ENCODE results near the gene ATF6B.

The ATF6B gene

DNA sequence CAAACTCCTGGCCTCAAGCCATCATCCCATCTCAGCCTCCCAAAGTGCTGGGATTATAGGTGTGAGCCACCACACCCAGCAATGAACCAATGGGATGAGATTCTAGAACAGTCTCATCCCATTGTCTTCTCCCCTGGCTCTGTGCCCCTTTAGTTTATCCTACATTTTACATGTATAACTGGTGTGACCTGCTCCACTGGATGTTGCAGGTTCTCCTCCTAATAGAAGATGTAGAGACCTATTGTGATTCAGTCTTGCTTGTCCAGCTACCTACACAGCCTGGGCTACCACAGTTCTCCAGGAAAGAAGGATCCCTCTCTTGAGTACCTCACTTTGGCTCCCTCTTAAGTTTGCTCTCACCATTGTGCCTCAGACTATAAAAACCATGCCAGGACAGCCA is 4.1 kb upstream of the ATF6B start:
- DNase-seq (ENCODE audit: low read depth, low spot score), result no peak

DNA sequence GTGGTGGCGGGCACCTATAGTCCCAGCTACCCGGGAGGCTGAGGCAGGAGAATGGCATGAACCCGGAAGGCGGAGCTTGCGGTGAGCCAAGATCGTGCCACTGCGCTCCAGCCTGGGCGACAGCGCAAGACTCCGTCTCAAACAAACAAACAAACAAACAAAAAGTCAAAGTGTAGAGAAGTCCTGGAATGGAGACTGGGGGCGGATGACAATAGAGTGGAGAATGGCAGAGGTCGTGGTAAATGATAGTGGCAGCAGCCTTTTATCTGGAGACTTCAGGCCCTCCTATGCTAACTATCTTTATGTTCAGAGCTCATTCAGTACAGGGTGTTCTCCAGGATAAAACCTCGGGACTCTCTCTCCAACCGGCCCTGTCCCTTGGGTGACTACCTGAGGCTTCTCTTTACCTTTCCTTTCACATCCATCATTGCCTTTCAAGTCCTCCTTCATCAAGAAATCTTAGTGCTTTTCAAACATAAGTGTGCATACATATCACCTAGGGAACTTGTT is 3.4 kb upstream of the ATF6B start:
- no peak for DNase-seq (ENCODE audit: low read depth, low spot score)

DNA sequence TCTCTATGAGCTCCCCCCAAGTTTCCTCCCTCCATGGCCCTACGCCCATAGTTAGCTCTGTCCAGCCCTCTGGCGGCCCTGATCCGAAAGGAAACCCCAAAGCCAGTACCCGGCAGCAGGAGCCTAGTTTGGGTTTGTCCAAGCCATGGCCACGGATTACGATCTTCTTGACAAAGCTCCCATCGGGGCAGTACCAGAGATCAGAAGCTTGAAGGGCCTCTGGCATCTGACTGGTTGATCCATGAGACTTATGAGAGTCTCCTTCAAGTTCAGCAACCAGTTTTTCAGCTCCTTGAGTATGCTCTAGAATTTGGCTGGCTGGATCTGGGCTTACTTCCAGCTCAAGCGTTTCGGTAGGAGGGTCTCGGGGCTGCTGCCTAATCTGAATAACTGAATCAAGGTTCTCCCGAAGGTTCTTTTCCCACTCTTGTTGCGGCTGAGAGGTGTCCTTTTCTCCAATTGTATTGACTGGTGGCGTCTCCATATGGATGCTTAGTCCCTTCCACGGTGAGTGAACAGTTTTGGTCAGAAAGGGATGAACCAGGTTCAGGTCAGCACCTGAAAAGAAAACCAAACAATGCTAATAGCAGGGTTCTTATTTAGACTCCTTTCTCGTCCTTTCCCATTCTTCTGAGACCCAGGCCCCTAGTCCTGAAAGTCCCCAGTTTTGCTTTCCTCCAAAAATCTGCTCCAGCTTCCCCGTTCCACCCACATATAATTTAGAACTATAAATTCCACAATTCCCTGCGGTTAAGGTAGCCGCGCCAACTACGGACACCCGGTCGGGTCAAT is 1.4 kb upstream of the ATF6B start:
- no peak for DNase-seq (ENCODE audit: low read depth, low spot score)

DNA sequence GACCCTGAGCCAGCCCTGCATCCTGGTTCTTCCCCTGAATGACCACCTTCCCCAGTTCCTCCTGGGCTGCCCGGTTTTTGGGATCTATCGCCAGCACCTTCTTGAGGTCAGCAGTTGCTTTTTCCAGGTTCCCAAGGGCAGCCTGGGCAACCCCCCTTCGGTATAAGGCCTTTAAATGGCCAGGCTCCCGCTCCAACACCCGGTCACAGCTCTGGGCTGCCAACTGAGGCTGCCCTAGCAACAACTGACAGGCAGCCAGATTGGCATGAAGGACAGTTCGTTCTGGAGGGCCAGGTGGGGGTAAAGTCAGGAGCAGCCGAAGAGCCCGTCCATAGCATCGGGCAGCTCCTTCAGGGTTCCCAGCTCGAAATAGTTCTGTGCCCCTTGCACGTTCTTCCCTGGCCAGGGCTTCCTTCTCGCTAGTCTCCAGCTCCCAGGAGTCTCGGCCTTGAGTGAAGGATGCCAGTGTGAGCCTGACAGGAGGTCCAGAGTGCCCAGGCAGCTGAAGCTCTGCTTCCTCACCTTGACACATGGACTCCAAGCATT is 778 bp upstream of the ATF6B start:
- DNase-seq (ENCODE audit: low read depth, low spot score), result no peak

DNA sequence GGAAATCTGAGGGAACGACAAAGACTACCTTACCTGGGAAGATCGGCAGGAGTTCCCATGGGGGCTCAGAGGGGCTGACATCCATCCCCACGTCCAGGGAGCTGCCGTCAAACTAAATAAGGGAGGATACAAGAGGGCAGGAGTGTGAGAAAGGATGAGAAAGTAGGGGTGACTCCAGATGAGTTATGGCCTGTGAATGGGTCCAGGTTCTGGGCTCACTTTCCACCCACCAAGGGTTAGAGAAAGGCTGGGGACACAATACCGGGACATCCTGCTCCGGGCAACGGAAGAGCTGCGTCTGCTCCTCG is 683 bp downstream of the ATF6B start:
- no peak for DNase-seq (ENCODE audit: low read depth, low spot score)

DNA sequence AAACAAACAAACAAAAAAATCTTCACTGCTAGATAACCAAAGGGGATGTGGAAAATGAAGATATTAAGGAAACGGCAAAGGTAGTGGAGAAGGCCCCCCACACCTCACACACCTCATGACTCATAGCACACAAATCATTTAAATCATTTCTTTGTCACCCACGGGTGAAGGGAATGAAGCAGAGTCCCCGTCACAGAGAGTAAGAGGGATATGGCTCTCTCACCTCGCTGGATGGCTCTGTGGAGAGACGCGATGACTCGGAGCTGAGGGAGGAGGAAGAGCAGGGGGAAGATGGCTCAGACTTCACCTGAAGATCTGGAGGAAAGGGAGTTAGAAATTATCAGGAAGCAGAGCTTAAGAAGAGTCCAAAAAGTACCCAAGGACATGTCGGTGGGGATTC is 1.2 kb downstream of the ATF6B start:
- DNase-seq (ENCODE audit: low read depth, low spot score), result no peak

DNA sequence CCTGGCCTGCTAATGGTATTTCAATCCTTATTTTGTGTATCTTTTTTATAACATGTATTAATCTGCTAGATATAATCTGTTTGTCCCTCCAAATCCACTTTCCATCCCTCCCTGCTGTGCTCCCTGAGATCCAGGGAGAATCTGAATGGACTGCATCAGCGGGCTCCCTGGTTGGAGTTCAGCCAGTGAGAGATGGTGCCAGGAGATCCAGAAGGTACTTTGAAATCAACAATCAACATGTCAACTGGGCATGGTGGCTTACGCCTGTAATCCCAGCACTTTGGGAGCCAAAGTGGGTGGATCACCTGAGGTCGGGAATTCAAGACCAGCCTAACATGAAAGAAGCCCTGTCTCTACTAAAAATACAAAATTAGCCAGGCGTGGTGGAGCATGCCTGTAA is 4.4 kb downstream of the ATF6B start:
- DNase-seq (ENCODE audit: low read depth, low spot score), result no peak

DNA sequence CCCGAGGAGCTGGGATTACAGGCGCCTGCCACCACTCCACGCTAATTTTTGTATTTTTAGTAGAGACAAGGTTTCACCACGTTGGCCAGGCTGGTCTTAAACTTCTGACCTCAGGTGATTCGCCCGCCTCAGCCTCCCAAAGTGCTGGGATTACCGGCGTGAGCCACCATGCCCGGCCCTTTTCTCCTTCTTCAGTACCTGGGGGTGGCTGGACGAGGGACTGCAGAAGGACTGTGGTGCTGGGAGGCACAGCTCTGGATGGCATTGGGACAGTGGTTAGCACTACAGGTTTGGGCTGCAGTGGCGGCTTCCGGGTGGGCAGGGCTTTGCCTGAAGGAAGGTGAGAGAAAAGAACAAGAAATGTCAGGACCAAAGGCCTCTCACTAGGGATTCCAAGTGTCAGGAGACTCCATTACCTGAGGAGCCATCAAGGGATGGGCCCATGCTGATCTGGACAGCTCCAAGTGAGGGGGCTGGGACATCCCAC is 7.4 kb downstream of the ATF6B start:
- DNase-seq (ENCODE audit: low read depth, low spot score), result no peak

DNA sequence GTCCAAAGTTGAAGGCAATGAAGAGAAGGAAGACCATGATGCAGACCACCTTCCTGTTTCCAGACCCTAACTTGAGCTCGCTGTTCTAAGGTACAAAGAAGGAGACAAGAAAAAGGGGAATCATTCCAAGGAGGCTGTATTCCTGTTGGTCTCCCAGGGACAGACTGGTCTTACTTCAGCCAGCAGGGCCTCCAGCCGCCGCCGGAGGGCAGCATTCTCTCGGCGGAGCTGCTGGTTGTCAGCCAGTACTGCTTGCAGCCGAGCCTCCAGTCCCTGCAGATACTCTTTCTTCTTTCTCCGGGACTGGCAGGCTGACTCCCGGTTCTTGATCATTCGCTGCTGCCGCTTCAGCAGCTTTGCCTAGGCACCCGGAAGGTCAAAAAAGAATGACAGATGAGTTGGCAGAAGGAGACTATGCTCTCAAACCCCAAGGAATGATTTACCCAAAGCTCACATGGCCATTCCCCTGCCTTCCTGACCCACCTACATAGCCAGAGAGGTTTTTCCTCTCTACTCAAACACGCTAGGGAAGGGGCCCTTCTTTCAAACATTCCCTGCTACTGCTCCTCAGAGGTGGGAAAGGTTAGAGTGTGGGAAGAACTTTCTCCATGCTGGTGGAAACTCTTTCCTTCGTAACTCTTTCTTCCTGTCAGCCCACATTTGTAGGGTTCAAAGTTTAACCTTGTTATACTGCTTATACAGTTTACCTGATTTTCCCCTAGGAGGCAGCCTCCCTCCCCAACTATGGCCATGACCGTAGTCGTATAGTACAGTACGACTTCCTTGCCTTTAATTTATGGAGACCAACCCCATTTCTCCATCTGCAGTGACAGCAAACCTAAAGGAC is 9.0 kb downstream of the ATF6B start:
- DNase-seq (ENCODE audit: low read depth, low spot score), result peak; percentile 87

DNA sequence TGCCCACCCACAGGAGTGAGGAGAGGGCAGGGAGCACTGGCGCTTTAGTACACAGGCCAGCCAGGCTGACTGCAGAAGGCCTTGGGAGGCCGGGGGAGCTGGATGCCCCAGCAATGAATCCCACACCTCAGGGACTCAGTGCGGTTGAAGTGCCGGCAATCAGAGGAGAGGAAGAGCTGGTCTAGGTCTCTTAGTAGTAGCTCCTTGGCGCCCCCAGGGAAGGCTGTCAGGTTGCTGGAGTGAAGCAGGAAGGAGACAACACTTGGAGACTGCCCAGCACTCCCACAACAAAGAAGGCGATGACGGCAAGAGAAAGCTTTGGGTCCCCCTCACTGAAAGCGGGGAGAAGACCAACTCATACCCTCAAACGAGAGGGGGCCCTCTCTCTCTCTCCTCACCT is 10.6 kb downstream of the ATF6B start:
- no peak for DNase-seq (ENCODE audit: low read depth, low spot score)

DNA sequence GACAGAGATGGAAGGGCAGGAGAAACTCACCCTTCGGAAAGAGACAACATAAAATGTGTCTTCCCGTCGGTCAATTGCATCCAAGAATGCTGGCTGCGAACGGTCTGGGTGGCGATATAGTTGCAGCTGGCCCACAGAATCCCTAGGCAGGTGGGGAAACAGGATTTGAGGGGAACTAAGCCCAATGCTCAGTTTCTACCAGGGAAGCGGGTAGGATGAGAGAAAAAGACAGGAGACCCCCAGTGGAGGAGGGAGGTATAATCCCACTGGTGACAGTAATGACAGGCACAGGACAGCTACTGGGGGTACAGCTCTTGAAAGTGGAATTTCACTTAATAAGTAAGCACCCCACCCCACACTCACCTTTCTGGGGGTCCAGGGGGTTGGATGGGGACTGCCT is 11.4 kb downstream of the ATF6B start:
- DNase-seq (ENCODE audit: low read depth, low spot score), result no peak

DNA sequence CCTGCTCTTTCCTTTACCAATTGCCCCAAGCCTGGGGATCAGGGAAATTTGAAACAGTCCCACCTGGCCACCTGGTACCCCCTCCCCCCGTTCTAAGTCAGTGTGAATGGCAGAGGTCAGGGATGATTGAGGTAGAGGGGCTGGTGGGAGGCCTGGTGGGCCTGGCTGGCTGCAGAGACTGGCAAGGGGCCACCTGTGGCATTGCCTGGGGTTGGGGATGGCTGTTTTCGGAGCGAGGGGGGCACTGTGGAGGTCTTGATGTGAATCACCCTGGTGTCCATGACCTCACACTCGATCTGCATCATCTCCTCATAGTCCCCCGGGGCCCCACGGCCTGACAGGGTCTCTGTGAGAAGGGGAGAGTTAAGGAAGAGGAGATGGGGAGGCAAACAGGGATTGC is 12.4 kb downstream of the ATF6B start:
- DNase-seq (ENCODE audit: low read depth, low spot score), result no peak

DNA sequence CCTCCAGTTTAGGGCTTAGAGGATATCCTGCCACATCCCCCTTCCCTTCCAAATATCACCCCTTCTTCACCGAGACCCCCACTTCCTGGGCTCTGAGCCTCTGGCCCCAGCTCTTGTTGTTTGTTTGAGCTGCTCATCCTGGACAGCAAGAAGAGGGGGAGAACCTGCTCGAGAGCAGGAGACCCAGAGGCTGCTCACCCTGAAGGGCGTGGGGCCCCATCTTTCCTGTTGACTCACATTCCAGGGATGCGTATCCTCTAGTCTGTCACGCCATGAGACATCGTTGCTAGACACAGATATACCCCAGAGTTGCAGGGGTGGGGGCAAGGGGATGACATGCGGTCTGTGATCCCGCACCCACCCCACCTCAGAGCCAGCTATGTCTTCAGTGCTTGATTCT is 13.2 kb downstream of the ATF6B start:
- DNase-seq (ENCODE audit: low read depth, low spot score), result no peak

DNA sequence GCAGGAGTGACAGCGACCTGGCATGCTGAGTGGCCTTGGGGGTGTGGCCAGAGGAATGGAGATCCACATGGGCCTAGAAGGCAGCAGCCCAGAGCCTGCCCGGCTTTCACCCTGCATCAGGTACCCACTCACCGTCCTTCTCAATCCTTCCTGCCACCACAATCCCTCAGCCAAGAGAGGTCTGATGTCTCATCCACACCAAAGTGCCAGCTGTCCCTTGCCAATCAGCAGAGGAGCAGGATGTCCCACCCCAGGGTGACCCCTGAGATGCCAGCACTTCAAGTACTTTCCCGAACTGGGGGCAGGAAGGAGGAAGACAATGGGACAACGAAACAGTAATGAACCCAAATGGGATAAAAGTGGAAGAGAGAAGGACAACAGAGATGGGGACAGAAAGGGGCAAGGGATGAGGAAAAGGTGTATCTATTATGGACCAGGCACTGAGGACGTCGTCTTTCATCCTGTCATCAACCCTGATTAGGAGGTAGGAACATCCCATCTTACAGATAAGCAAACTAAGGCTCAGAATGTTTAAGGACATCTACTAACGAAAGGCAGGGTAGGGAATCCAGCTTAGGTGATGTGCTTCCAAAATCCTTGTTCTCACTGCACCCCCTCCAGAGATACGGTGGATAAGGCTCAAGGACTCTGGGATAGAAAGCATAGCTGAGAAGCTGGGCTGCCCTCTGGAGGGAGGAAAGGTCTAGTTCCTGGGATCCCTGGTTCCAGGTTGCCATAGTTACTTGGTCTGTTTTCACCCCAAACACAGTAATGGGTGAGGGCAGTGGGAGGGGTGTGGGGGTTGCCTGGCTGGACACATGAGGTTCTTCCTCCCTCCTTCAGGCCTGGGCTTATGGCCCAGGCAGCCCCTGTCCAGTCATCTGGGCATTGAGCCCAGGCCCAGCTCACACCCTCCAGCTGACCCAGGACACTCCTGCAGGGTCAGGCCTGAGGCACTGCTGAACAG is 14.4 kb downstream of the ATF6B start:
- peak; percentile 66 for DNase-seq (ENCODE audit: low read depth, low spot score)

DNA sequence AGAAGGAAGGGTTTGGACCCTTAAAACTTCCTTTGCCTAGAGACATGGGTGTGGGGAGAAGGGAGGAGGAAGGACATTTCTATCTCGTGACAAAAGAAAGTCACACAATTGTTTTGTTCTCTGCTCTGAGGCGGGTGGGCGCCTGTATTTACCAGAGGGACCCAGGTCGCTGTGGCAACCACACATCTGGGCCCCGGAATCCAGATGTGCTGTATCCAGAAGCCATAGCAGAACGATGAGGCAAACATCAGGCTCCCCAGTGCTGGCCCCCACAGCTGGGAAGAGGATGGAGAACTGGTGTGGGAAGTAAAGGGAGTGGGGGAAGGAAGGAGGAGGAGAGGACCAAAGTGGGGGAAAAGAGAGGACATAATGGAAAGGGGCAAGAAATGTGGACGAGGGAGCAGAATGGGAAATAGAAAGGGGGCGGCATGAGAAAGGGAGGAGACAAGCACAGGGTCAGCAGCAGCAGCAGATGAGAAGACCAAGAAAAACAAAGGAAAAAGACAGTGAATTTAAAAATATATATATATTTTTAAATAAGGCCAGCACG is 15.5 kb downstream of the ATF6B start:
- no peak for DNase-seq (ENCODE audit: low read depth, low spot score)

DNA sequence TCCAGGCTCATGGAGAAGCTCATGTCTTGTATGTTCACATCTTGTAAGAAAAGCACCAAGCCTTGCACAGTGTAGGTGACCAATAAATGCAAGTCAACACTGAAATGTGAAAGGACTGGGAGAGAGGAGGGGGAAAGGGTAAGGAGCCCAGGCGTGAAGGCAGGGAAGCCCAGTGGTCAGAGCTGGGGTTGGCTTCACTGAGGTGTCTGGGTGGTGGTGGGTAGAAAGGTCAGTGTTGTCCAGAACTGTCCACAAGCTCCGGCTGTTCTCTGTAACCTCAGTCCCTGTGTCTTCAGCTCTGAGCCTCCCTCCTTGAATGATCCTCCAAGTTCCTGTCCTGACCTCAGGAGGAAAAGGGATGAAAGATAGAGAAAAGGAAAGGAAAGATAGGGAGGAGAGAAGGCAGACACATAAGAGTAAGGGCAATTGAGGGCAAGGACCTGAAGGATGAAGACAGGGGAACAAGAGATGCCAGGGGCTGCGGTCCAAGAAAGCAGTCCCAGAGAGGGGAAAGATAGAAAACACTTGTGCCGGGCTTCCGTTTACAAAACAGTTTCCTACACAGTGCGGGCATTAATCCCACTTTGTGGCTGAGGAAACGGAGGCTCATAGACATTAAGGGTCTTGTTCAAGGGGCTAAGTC is 16.5 kb downstream of the ATF6B start:
- DNase-seq (ENCODE audit: low read depth, low spot score), result no peak

DNA sequence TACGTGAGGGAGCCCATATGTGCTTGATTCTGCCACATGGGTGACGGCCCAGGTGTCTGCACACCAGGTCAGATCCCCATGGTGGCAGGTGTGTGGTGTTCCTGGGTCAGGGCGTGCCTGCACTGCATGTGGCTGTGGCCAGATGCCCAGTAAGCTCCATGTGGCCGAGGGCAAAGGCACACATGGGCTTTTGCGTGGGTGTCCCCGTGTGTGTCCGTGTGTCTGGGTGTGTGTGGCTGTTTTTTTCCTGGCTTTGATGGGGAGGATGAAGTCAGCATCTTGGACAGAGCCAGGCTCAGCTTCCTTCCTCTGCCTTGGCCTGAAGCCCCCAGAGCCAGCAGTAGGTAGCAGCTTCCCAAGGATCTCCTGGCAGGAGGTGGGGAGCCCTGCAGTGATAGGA is 17.4 kb downstream of the ATF6B start:
- DNase-seq (ENCODE audit: low read depth, low spot score), result no peak

DNA sequence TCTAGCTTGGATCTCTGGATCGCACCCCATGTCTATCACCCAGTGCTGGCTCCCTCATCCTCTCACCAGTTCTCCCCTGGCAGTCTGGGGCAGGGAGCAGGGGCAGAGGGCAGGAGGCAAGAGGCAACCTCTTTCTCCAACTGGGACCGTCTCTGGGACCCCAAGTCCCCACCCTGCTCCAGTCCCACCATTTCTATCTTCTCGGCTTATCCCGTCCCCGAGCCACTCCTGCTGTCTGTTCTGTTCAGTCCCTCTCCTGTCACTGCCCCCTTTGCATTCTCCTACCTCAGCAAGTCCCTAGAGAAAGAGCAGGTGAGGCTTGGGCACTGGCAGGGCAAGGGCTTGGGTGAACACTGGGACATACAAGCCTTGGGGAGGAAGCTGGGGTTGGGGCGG is 18.3 kb downstream of the ATF6B start:
- DNase-seq (ENCODE audit: low read depth, low spot score), result no peak

DNA sequence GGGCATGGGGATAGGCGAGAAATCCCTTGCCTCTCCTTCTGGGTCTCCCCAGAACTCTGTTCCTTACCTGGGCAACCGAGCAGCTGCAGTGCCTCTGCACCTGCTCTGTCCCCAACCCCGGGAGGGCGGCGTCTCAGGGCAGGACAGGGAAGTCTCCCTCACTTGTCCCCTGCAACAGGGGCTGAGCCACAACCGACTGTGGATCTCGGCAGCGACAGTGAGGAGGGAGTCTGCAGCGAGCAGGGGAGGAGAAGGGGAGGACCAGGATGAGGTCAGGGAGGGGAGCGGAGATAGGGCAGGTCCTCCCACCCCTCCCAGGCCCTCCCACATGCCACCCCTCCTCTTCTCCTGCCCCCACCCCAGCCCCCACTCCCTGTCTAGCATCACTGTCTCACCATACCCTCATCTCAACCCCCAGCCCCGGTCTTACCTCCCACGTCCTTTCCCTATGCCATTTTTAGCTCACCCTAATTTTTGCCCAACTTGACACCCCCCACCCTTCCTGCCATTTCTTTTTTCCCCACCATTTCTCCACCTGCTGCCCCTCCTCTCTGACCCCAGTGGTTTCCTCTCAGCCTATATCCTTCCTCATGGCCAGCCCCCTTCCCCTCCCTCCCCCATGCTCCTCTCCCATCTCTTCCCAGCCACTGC is 18.8 kb downstream of the ATF6B start, which contains the start of gene TNXB:
Gene TNXB, minus strand, starts transcription at position 225 of the 651 bp plus-strand sequence. CDS start 11,140 bp downstream, outside the sequence.
- DNase-seq (ENCODE audit: low read depth, low spot score), result no peak

DNA sequence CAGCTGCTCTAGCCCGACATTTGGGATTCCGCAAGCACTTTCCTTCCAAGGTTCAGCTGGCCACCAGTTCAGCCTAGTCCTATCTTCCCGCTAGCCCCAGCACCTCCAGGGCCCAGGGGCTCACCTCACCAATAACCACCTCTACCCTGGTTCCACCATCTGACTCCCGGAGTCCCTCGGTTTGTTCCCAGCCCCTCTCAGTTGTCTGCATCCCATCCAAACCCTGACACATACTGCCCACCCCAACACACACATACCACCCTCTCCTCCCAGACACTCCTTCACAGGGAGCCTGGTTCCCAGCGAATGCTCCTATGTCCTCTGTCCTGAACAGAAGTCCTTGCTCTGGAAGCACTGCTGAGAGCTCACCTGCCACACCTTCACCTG is 19.3 kb downstream of the ATF6B start:
- no peak for DNase-seq (ENCODE audit: low read depth, low spot score)
